ENCODE measurements around the gene TFB1M.
"Not testable (repeated sequence)": the region's sequence is repeated elsewhere in the genome, so short reads cannot be mapped to it uniquely, and the experiment has no call there.

TFB1M gene

GRCh38 chr6:155234167-155234566, 80.1 kb downstream of the TFB1M start:
- H3K4me1 ChIP-seq, result no peaks in the 10 kb centered on the region
- peaks cover 16 to 31% (median 26%) of the 10 kb centered on the region in 11 experiments for H3K9me3 ChIP-seq (replicated peaks in 1 of 11)
- H3K27ac ChIP-seq, result no peak overlapping the region
- peaks cover 0 to 8% (median 0%) of the 10 kb centered on the region in 11 experiments; a peak in 4 of 22 replicates for H3K36me3 ChIP-seq
- no peaks in the 10 kb centered on the region for H4K20me1 ChIP-seq
- H3K4me3 ChIP-seq, result no peak overlapping the region
- no peak for TF ChIP-seq Cebpa-rat (IDR thresholded peaks at IDR 0.05)
- no peak overlapping the region for H3K9ac ChIP-seq
- no peak overlapping the region for H3K4me2 ChIP-seq
- no peaks in the 10 kb centered on the region for H3K27me3 ChIP-seq

GRCh38 chr6:155232848-155233247, 81.4 kb downstream of the TFB1M start:
- H3K9me3 ChIP-seq (replicated peaks in 1 of 11), result peaks cover 9 to 23% (median 13%) of the 10 kb centered on the region in 11 experiments
- no peak for TF ChIP-seq Cebpa-rat (IDR thresholded peaks at IDR 0.05)
- H3K4me2 ChIP-seq, result no peak overlapping the region
- no peaks in the 10 kb centered on the region for H3K27me3 ChIP-seq
- no peak overlapping the region for H3K4me3 ChIP-seq
- H3K4me1 ChIP-seq, result no peaks in the 10 kb centered on the region
- H3K9ac ChIP-seq, result no peak overlapping the region
- no peaks in the 10 kb centered on the region for H4K20me1 ChIP-seq
- H3K36me3 ChIP-seq, result peaks cover 0 to 7% (median 0%) of the 10 kb centered on the region in 11 experiments; a peak in 4 of 22 replicates
- no peak overlapping the region for H3K27ac ChIP-seq

GRCh38 chr6:155230975-155231374, 83.3 kb downstream of the TFB1M start:
- not testable (repeated sequence) for H3K4me2 ChIP-seq; H3K36me3 ChIP-seq; H3K27me3 ChIP-seq; H3K9ac ChIP-seq; H3K4me3 ChIP-seq; H4K20me1 ChIP-seq; H3K27ac ChIP-seq; H3K9me3 ChIP-seq (replicated peaks in 1 of 11); H3K4me1 ChIP-seq

- no peak overlapping the region for H3K4me2 ChIP-seq
- H3K9ac ChIP-seq, result no peak overlapping the region
- H3K4me3 ChIP-seq, result no peak overlapping the region
- H4K20me1 ChIP-seq, result no peaks in the 10 kb centered on the region
- H3K36me3 ChIP-seq, result no peaks in the 10 kb centered on the region
- H3K9me3 ChIP-seq (replicated peaks in 1 of 11), result peaks cover 0 to 9% (median 4%) of the 10 kb centered on the region in 11 experiments; a peak in 8 of 22 replicates
- no peak overlapping the region for H3K27ac ChIP-seq
- peaks cover 0 to 11% (median 4%) of the 10 kb centered on the region in 10 experiments; a peak in 9 of 20 replicates for H3K4me1 ChIP-seq
- no peak for TF ChIP-seq Cebpa-rat (IDR thresholded peaks at IDR 0.05)
- no peaks in the 10 kb centered on the region for H3K27me3 ChIP-seq
These were observed 85.6 kb downstream of the TFB1M start for GRCh38 chr6:155228546-155229166.

- Histone ChIP-seq H3K4me1 (peaks cover 0 to 12% (median 4%) of the 10 kb centered on the region in 10 experiments; a peak in 9 of 20 replicates), H3K27ac (no peak overlapping the region), H3K36me3 (no peaks in the 10 kb centered on the region), H3K9ac (no peak overlapping the region), H3K4me2 (no peak overlapping the region), H3K9me3 (replicated peaks in 1 of 11) (peaks cover 0 to 9% (median 4%) of the 10 kb centered on the region in 11 experiments; a peak in 8 of 22 replicates), H3K27me3 (no peaks in the 10 kb centered on the region), H4K20me1 (no peaks in the 10 kb centered on the region), H3K4me3 (no peak overlapping the region)
- no peak for TF ChIP-seq Cebpa-rat (IDR thresholded peaks at IDR 0.05)
These were observed 87.2 kb downstream of the TFB1M start for GRCh38 chr6:155227046-155227445.

GRCh38 chr6:155224618-155225017, 89.7 kb downstream of the TFB1M start:
- H3K9ac ChIP-seq, result no peak overlapping the region
- H4K20me1 ChIP-seq, result no peaks in the 10 kb centered on the region
- peak overlapping the region in 4 of 11 experiments; percentile 9 to 20 (median 18); a peak in 1 of 22 replicates for H3K4me2 ChIP-seq
- TF ChIP-seq Cebpa-rat (IDR thresholded peaks at IDR 0.05), result no peak
- no peak overlapping the region for H3K27ac ChIP-seq
- H3K27me3 ChIP-seq, result no peaks in the 10 kb centered on the region
- H3K4me3 ChIP-seq, result no peak overlapping the region
- H3K9me3 ChIP-seq (replicated peaks in 1 of 11), result peaks cover 0 to 3% (median 0%) of the 10 kb centered on the region in 11 experiments; a peak in 6 of 22 replicates
- peaks cover 0 to 31% (median 4%) of the 10 kb centered on the region in 10 experiments; a peak in 9 of 20 replicates for H3K4me1 ChIP-seq
- no peaks in the 10 kb centered on the region for H3K36me3 ChIP-seq

- Histone ChIP-seq H3K4me1 (peaks cover 0 to 31% (median 4%) of the 10 kb centered on the region in 10 experiments; a peak in 9 of 20 replicates), H3K27me3 (no peaks in the 10 kb centered on the region), H4K20me1 (no peaks in the 10 kb centered on the region), H3K4me2 (peak overlapping the region in 5 of 11 experiments; percentile 5 to 20 (median 17); a peak in 4 of 22 replicates), H3K4me3 (no peak overlapping the region), H3K9me3 (replicated peaks in 1 of 11) (no peaks in the 10 kb centered on the region), H3K27ac (no peak overlapping the region), H3K36me3 (no peaks in the 10 kb centered on the region), H3K9ac (no peak overlapping the region)
- no peak for TF ChIP-seq Cebpa-rat (IDR thresholded peaks at IDR 0.05)
These were observed 90.4 kb downstream of the TFB1M start for GRCh38 chr6:155223646-155224451.

GRCh38 chr6:155222506-155222905, 91.8 kb downstream of the TFB1M start:
- Histone ChIP-seq H3K27me3 (no peaks in the 10 kb centered on the region), H3K27ac (no peak overlapping the region), H3K4me3 (no peak overlapping the region), H3K36me3 (no peaks in the 10 kb centered on the region), H3K4me1 (peaks cover 0 to 31% (median 4%) of the 10 kb centered on the region in 10 experiments; a peak in 10 of 20 replicates), H4K20me1 (no peaks in the 10 kb centered on the region), H3K9me3 (replicated peaks in 1 of 11) (no peaks in the 10 kb centered on the region), H3K4me2 (no peak overlapping the region), H3K9ac (no peak overlapping the region)
- TF ChIP-seq Cebpa-rat (IDR thresholded peaks at IDR 0.05), result no peak

- H3K36me3 ChIP-seq, result no peaks in the 10 kb centered on the region
- no peaks in the 10 kb centered on the region for H4K20me1 ChIP-seq
- peaks cover 9 to 31% (median 14%) of the 10 kb centered on the region in 10 experiments for H3K4me1 ChIP-seq
- H3K27ac ChIP-seq, result no peak overlapping the region
- H3K9me3 ChIP-seq (replicated peaks in 1 of 11), result no peaks in the 10 kb centered on the region
- no peak overlapping the region for H3K4me3 ChIP-seq
- no peak overlapping the region for H3K9ac ChIP-seq
- 0 out of 22 replicates have a peak overlapping the region, but pooled peaks of 2 of the 11 experiments have one; percentile 1 to 15 for H3K4me2 ChIP-seq
- no peak for TF ChIP-seq Cebpa-rat (IDR thresholded peaks at IDR 0.05)
- H3K27me3 ChIP-seq, result no peaks in the 10 kb centered on the region
These were observed 93.2 kb downstream of the TFB1M start for GRCh38 chr6:155221086-155221485.
